Peyer's patch (tissue), 4 donors: ENCODE measurements around the gene GLDC.

Experiments used
- POLR2A ChIP-seq, 2 donors: fragments of 450-650 bp; IDR thresholded peaks; one replicate each; pipeline ENCODE4 v1.5.1; 2017; ENCODE audit warnings: antibody characterized with exemption in 2 of 2, mild to moderate bottlenecking in 2 of 2, moderate library complexity in 2 of 2
- TF ChIP-seq, protein P1 (sequence below), 6 experiments: fragments of 450-650 bp in 4 of 6; fragments of 200-600 bp in 2 of 6; sonication (generic) in 1 of 6; IDR thresholded peaks; one replicate each; pipeline ENCODE4 v1.5.1; 2017 to 2019; ENCODE audit warnings: antibody characterized with exemption in 6 of 6, mild to moderate bottlenecking in 3 of 6, moderate library complexity in 1 of 6

GRCh38 chr9:6655036-6655435 is 9.5 kb upstream of the GLDC start:
- TF ChIP-seq POLR2A (IDR thresholded peaks at IDR 0.05), result no peak
- TF ChIP-seq, protein P1, sequence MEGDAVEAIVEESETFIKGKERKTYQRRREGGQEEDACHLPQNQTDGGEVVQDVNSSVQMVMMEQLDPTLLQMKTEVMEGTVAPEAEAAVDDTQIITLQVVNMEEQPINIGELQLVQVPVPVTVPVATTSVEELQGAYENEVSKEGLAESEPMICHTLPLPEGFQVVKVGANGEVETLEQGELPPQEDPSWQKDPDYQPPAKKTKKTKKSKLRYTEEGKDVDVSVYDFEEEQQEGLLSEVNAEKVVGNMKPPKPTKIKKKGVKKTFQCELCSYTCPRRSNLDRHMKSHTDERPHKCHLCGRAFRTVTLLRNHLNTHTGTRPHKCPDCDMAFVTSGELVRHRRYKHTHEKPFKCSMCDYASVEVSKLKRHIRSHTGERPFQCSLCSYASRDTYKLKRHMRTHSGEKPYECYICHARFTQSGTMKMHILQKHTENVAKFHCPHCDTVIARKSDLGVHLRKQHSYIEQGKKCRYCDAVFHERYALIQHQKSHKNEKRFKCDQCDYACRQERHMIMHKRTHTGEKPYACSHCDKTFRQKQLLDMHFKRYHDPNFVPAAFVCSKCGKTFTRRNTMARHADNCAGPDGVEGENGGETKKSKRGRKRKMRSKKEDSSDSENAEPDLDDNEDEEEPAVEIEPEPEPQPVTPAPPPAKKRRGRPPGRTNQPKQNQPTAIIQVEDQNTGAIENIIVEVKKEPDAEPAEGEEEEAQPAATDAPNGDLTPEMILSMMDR (IDR thresholded peaks at IDR 0.05), result no peak
